HEK293T (cell line): ENCODE data around the gene CCNY.

ENCODE experiments used
- BHLHE40 ChIP-seq: fragments of 450-650 bp; IDR thresholded peaks from 2 replicates; pipeline ENCODE4 v1.6.1; 2016; ENCODE audit warnings: mild to moderate bottlenecking, moderate library complexity, borderline replicate concordance
- CTBP1 ChIP-seq: fragments of 450-650 bp; IDR thresholded peaks from 2 replicates; pipeline ENCODE4 v1.6.1; 2016; ENCODE audit warnings: borderline replicate concordance
- ELF4 ChIP-seq: fragments of 450-650 bp; IDR thresholded peaks from 2 replicates; pipeline ENCODE4 v1.6.1; 2017; ENCODE audit warnings: antibody characterized with exemption
- FOXK2 ChIP-seq: fragments of 450-650 bp; IDR thresholded peaks from 2 replicates; pipeline ENCODE4 v1.6.1; 2016; ENCODE audit warnings: mild to moderate bottlenecking
- FOXM1 ChIP-seq: fragments of 450-650 bp; IDR thresholded peaks from 2 replicates; pipeline ENCODE4 v1.6.1; 2017; ENCODE audit warnings: mild to moderate bottlenecking, borderline replicate concordance
- HDGF ChIP-seq: fragments of 450-650 bp; IDR thresholded peaks from 2 replicates; pipeline ENCODE4 v1.6.1; 2017; ENCODE audit warnings: antibody characterized with exemption, borderline replicate concordance
- L3MBTL2 ChIP-seq: fragments of 450-650 bp; conservative IDR thresholded peaks from 2 replicates; pipeline ENCODE4 v1.6.1; 2016; ENCODE audit warnings: mild to moderate bottlenecking
- SP1 ChIP-seq: fragments of 450-650 bp; IDR thresholded peaks from 2 replicates; pipeline ENCODE4 v1.6.1; 2017
- SUZ12 ChIP-seq: fragments of 450-650 bp; IDR thresholded peaks from 2 replicates; pipeline ENCODE4 v1.6.1; 2016; ENCODE audit warnings: mild to moderate bottlenecking
- TARDBP ChIP-seq: fragments of 450-650 bp; IDR thresholded peaks from 2 replicates; pipeline ENCODE4 v1.6.1; 2016
- ZNF384 ChIP-seq: fragments of 450-650 bp; IDR thresholded peaks from 2 replicates; pipeline ENCODE4 v1.6.1; 2016
- TF ChIP-seq, protein P1 (sequence below): fragments of 450-650 bp; IDR thresholded peaks from 2 replicates; pipeline ENCODE4 v1.6.1; 2016

DNA sequence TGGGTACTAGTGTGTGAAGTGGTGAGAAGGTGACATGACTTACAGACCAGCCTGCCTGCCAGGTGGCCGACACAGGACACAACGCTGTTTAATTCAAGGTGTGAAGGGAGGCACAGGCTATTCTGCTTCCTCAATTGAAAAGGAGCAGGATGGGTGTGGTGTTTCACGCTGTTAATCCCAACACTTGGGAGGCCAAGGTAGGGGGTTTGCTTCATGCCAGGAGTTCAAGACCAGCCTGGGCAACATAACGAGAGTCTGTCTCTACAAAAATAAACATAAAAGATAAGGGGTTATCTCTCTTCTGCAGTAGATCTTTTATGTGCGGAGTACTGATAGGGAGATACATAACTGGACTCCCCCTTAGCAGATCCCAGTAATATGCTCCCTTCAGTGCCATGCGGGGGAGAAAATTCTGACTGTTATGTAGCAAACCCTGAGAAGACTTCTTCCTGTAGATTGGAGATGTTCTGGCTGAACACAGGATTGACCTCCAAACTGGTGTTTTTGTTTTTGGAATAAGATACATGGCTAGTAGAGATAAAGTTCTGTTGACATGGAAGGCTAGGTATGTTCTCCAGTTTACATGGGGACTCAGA lies 63.2 kb downstream of the CCNY start:
- TF ChIP-seq ELF4 (no peak), ZNF384 (no peak), HDGF (no peak), SP1 (no peak), TARDBP (no peak), L3MBTL2 (no peak), CTBP1 (no peak), BHLHE40 (no peak), FOXM1 (no peak), SUZ12 (no peak), FOXK2 (no peak)
- TF ChIP-seq, protein P1, sequence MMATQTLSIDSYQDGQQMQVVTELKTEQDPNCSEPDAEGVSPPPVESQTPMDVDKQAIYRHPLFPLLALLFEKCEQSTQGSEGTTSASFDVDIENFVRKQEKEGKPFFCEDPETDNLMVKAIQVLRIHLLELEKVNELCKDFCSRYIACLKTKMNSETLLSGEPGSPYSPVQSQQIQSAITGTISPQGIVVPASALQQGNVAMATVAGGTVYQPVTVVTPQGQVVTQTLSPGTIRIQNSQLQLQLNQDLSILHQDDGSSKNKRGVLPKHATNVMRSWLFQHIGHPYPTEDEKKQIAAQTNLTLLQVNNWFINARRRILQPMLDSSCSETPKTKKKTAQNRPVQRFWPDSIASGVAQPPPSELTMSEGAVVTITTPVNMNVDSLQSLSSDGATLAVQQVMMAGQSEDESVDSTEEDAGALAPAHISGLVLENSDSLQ = no peak
